ENCODE results near the gene RAD51B. TPM values are rescaled to one million over a fixed set of nuclear protein-coding genes. Genes with fewer than 3 reads are reported as not detected.

The RAD51B gene
- polyA plus RNA-seq, 1 donor (not counting 4 experiments of a cell fraction or from before 2014, with no cell fraction given), result 13.3 TPM

DNA sequence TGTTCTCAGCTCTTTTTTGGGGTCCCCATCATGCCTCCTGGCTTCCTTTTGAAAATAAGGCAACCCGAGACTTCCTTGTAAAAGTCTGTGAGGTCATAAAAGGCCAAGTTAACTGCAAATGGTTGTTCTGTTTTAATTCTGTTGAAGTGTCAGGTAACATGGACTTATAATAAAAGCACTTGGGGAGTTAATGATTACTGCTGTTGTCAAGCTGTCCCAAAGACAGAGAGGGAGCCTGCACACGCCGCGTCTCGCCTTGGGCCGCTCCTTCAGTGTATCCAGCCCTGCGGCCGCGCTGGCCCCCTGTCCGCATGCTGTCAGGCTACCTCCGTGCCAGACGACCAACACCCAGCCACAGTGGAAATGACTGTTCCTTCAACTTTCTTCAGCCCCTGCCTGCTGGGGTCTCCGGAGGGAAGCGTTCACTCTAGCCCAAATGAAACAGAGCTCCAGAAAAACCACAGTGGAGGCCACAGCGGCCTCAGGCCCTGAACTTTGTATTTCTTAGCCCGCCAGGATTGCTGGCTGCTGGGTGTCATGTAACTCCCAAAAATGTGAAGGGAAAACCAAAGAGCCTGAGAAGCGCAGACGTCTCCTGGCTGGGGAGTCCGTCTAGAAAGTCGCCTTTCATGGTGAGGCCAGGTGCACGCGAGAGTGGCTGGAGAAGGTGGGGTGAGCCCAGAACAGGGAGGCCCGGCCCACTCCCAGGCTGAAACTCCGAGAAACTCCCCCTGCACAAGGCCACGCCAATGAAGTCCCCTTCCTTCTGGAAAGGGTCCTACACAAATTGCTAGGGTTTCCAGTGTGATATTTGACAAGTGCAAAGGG, 784.2 kb downstream of the RAD51B start:
- Histone ChIP-seq H3K9me1 (ENCODE audit: control insufficient read depth, extremely low read depth, insufficient read depth, low read length) (no peaks in the 10 kb centered on the region), H3K4me2 (ENCODE audit: control insufficient read depth, extremely low read depth, insufficient read depth, low read depth, low read length) (no peak overlapping the region), H3K9me3 (ENCODE audit: control insufficient read depth, low read depth, low read length) (peaks cover 5% of the 10 kb centered on the region), H3K4me1 (ENCODE audit: control insufficient read depth, extremely low read depth, insufficient read depth, low read length) (peaks cover 9% of the 10 kb centered on the region), H3K27me3 (ENCODE audit: control insufficient read depth, extremely low read depth, insufficient read depth, low read length) (no peaks in the 10 kb centered on the region), H2AFZ (ENCODE audit: control insufficient read depth, low read length) (no peak overlapping the region), H3K27ac (ENCODE audit: control insufficient read depth, insufficient read depth, low read length) (no peak overlapping the region), H4K20me1 (ENCODE audit: control insufficient read depth, extremely low read depth, insufficient read depth, low read length) (no peaks in the 10 kb centered on the region), H3K36me3 (ENCODE audit: control insufficient read depth in 2 of 2, extremely low read depth in 1 of 2, insufficient read depth in 2 of 2, low read length in 2 of 2) (no peaks in the 10 kb centered on the region), H3K79me2 (ENCODE audit: control insufficient read depth, insufficient read depth, low read length) (no peaks in the 10 kb centered on the region), H3K9ac (ENCODE audit: control insufficient read depth, extremely low read depth, insufficient read depth, low read length) (no peak overlapping the region), H3K4me3 (ENCODE audit: control insufficient read depth in 2 of 3, extremely low read depth in 1 of 3, insufficient read depth in 2 of 3, low read depth in 1 of 3, low read length in 3 of 3) (no peak overlapping the region)
- dilution Hi-C loops (cut with MboI; ENCODE audit: extremely low pct_ligation_motif_present, low sequenced_read_pairs), result no loop called here
- DNase-seq (ENCODE audit: low read depth, low spot score), result no peak
- no peak for TF ChIP-seq EZH2 (IDR thresholded peaks at IDR 0.05; ENCODE audit: low read length)
- TF ChIP-seq CTCF (optimal IDR thresholded peaks at IDR 0.05 in 1 of 3, IDR thresholded peaks at IDR 0.05 in 1 of 3, conservative IDR thresholded peaks at IDR 0.05 in 1 of 3; ENCODE audit: extremely low read depth in 1 of 3, insufficient read depth in 2 of 3, low read length in 3 of 3), result no peak
- FAIRE-seq, result no peak

GRCh38 chr14:68604361-68604730, 784.8 kb downstream of the RAD51B start:
- Histone ChIP-seq H3K27me3 (ENCODE audit: control insufficient read depth, extremely low read depth, insufficient read depth, low read length) (no peaks in the 10 kb centered on the region), H3K9me1 (ENCODE audit: control insufficient read depth, extremely low read depth, insufficient read depth, low read length) (no peaks in the 10 kb centered on the region), H3K9me3 (ENCODE audit: control insufficient read depth, low read depth, low read length) (peaks cover 5% of the 10 kb centered on the region), H3K4me3 (ENCODE audit: control insufficient read depth in 2 of 3, extremely low read depth in 1 of 3, insufficient read depth in 2 of 3, low read depth in 1 of 3, low read length in 3 of 3) (no peak overlapping the region), H3K79me2 (ENCODE audit: control insufficient read depth, insufficient read depth, low read length) (no peaks in the 10 kb centered on the region), H3K36me3 (ENCODE audit: control insufficient read depth in 2 of 2, extremely low read depth in 1 of 2, insufficient read depth in 2 of 2, low read length in 2 of 2) (no peaks in the 10 kb centered on the region), H3K27ac (ENCODE audit: control insufficient read depth, insufficient read depth, low read length) (no peak overlapping the region), H3K4me2 (ENCODE audit: control insufficient read depth, extremely low read depth, insufficient read depth, low read depth, low read length) (no peak overlapping the region), H2AFZ (ENCODE audit: control insufficient read depth, low read length) (no peak overlapping the region), H3K4me1 (ENCODE audit: control insufficient read depth, extremely low read depth, insufficient read depth, low read length) (peaks cover 3% of the 10 kb centered on the region), H4K20me1 (ENCODE audit: control insufficient read depth, extremely low read depth, insufficient read depth, low read length) (no peaks in the 10 kb centered on the region), H3K9ac (ENCODE audit: control insufficient read depth, extremely low read depth, insufficient read depth, low read length) (no peak overlapping the region)
- TF ChIP-seq CTCF (optimal IDR thresholded peaks at IDR 0.05 in 1 of 3, IDR thresholded peaks at IDR 0.05 in 1 of 3, conservative IDR thresholded peaks at IDR 0.05 in 1 of 3; ENCODE audit: extremely low read depth in 1 of 3, insufficient read depth in 2 of 3, low read length in 3 of 3) (no peak), EZH2 (IDR thresholded peaks at IDR 0.05; ENCODE audit: low read length) (no peak)
- no peak for DNase-seq (ENCODE audit: low read depth, low spot score)
- dilution Hi-C loops (cut with MboI; ENCODE audit: extremely low pct_ligation_motif_present, low sequenced_read_pairs), result no loop called here
- FAIRE-seq, result no peak

Data from keratinocyte (primary cell).